ENCODE results near the gene ACP2. TPM values are rescaled to one million over a fixed set of nuclear protein-coding genes. Genes with fewer than 3 reads are reported as not detected.
"Not testable (repeated sequence)": the region's sequence is repeated elsewhere in the genome, so short reads cannot be mapped to it uniquely, and the experiment has no call there.

The ACP2 gene
- total RNA-seq, 5 donors from 2014 or later (not counting 1 experiment from before 2014, with no cell fraction given): 16.2 to 26.8 (median 21.9) TPM

DNA sequence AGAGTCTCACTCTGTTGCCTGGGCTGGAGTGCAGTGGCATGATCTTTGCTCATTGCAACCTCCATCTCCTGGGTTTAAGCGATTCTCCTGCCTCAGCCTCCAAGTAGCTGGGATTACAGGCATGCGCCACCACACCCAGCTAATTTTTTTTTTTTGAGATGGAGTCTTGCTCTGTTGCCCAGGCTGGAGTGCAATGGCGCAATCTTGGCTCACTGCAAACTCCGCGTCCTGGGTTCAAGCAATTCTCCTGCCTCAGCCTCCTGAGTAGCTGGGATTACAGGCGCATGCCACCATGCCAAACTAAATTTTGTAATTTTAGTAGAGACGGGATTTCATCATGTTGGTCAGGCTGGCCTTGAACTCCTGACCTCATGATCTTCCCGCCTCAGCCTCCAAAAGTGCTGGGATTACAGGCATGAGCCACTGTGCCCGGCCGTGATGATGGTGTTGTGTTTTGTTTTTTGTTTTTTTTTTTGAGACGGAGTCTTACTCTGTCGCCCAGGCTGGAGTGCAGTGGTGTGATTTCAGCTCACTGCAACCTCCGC lies 40.5 kb downstream of the ACP2 start:
- H3K4me1 ChIP-seq (ENCODE audit: control insufficient read depth in 1 of 2, extremely low read depth in 1 of 2, insufficient read depth in 2 of 2, low read length in 2 of 2); H3K36me3 Mint-ChIP-seq; H3K4me3 Mint-ChIP-seq; H3K9me3 Mint-ChIP-seq; H3K27ac ChIP-seq (ENCODE audit: low read length); H3K4me1 Mint-ChIP-seq; H3K27me3 ChIP-seq (replicated peaks in 1 of 2; ENCODE audit: control insufficient read depth in 2 of 2, extremely low read depth in 1 of 2, insufficient read depth in 2 of 2, low read length in 1 of 2); H3K27ac Mint-ChIP-seq; H3K27me3 Mint-ChIP-seq; DNase-seq; H3K4me3 ChIP-seq (ENCODE audit: control insufficient read depth in 1 of 2, extremely low read depth in 1 of 2, low read length in 1 of 2); H3K36me3 ChIP-seq (ENCODE audit: control insufficient read depth in 2 of 2, extremely low read depth in 1 of 2, insufficient read depth in 1 of 2, low read length in 1 of 2); ATAC-seq (replicated peaks in 1 of 4); H3K9me3 ChIP-seq: not testable (repeated sequence)
- 92% methylated on average over 5 of the region's 13 CpGs for WGBS (ENCODE audit: insufficient coverage)
- POLR2A ChIA-PET: interaction anchor here in 1 of 2 donors (0.6 kb wide), 1 partner anchor 501 kb away, joined by 3 read pairs; no protein-coding TSS in a partner anchor
- CTCF ChIA-PET: interaction anchor here in 1 of 2 donors (1.6 kb wide), 1 partner anchor 51 kb away, joined by 4 read pairs; no protein-coding TSS in a partner anchor

GRCh38 chr11:47207459-47207858 lies 41.2 kb downstream of the ACP2 start:
- Histone ChIP-seq H3K4me3 (ENCODE audit: control insufficient read depth in 1 of 2, extremely low read depth in 1 of 2, low read length in 1 of 2) (no peak overlapping the region), H3K36me3 (ENCODE audit: control insufficient read depth in 2 of 2, extremely low read depth in 1 of 2, insufficient read depth in 1 of 2, low read length in 1 of 2) (no peaks in the 10 kb centered on the region), H3K4me1 (ENCODE audit: control insufficient read depth in 1 of 2, extremely low read depth in 1 of 2, insufficient read depth in 2 of 2, low read length in 2 of 2) (no peaks in the 10 kb centered on the region), H3K9me3 (no peaks in the 10 kb centered on the region), H3K27me3 (replicated peaks in 1 of 2; ENCODE audit: control insufficient read depth in 2 of 2, extremely low read depth in 1 of 2, insufficient read depth in 2 of 2, low read length in 1 of 2) (peaks cover 0 to 3% of the 10 kb centered on the region in 2 experiments), H3K27ac (ENCODE audit: low read length) (no peak overlapping the region)
- CTCF ChIA-PET: interaction anchor here (0.6 to 1.6 kb wide), 3 partner anchors 26 to 286 kb away, joined by 3 to 4 read pairs (median 4); no protein-coding TSS in a partner anchor
- POLR2A ChIA-PET: interaction anchor here in 1 of 2 donors (0.6 kb wide), 1 partner anchor 501 kb away, joined by 3 read pairs; no protein-coding TSS in a partner anchor
- ATAC-seq (replicated peaks in 1 of 4): no peak
- Mint-ChIP-seq H3K4me3 (no peak overlapping the region), H3K27me3 (no peaks in the 10 kb centered on the region), H3K4me1 (no peaks in the 10 kb centered on the region), H3K27ac (no peak overlapping the region), H3K36me3 (no peaks in the 10 kb centered on the region), H3K9me3 (no peaks in the 10 kb centered on the region)
- no peak for DNase-seq
- 96% methylated on average over 4 of the region's 6 CpGs for WGBS (ENCODE audit: insufficient coverage)

DNA sequence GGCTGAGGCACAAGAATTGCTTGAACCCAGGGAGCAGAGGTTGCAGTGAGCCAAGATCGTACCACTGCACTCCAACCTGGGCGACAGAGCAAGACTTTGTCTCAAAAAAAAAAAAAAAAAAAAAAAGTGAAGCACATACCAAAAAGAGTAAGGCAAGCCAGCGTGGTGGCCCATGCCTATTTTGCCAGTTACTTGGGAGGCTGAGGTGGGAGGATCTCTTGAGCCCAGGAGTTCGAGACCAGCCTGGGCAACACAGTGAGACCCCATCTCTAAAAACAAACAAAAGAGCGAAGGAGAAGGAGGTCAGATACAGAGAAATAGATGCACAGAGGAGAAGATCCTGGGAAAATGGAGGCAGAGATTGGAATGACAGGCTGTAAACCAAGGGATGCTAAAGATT lies 42.0 kb downstream of the ACP2 start:
- not testable (repeated sequence) for H3K36me3 ChIP-seq (ENCODE audit: control insufficient read depth in 2 of 2, extremely low read depth in 1 of 2, insufficient read depth in 1 of 2, low read length in 1 of 2); H3K9me3 ChIP-seq; DNase-seq; H3K4me3 ChIP-seq (ENCODE audit: control insufficient read depth in 1 of 2, extremely low read depth in 1 of 2, low read length in 1 of 2); H3K27ac Mint-ChIP-seq; H3K4me3 Mint-ChIP-seq; H3K4me1 Mint-ChIP-seq; H3K9me3 Mint-ChIP-seq; H3K4me1 ChIP-seq (ENCODE audit: control insufficient read depth in 1 of 2, extremely low read depth in 1 of 2, insufficient read depth in 2 of 2, low read length in 2 of 2); H3K27me3 ChIP-seq (replicated peaks in 1 of 2; ENCODE audit: control insufficient read depth in 2 of 2, extremely low read depth in 1 of 2, insufficient read depth in 2 of 2, low read length in 1 of 2); H3K27me3 Mint-ChIP-seq; H3K27ac ChIP-seq (ENCODE audit: low read length); ATAC-seq (replicated peaks in 1 of 4); H3K36me3 Mint-ChIP-seq
- CTCF ChIA-PET: interaction anchor here in 1 of 2 donors (1.6 kb wide), 1 partner anchor 53 kb away, joined by 4 read pairs; no protein-coding TSS in a partner anchor
- no CpG with 5 or more reads among the region's 5 CpGs for WGBS (ENCODE audit: insufficient coverage)
- POLR2A ChIA-PET: interaction anchor here in 1 of 2 donors (0.7 kb wide), 1 partner anchor 225 kb away, joined by 4 read pairs; no protein-coding TSS in a partner anchor

GRCh38 chr11:47204637-47204989 lies 44.0 kb downstream of the ACP2 start:
- DNase-seq: no peak
- no peaks in the 10 kb centered on the region for H3K36me3 Mint-ChIP-seq
- H3K9me3 Mint-ChIP-seq: no peaks in the 10 kb centered on the region
- H3K4me1 Mint-ChIP-seq: no peaks in the 10 kb centered on the region
- H3K36me3 ChIP-seq (ENCODE audit: control insufficient read depth in 2 of 2, extremely low read depth in 1 of 2, insufficient read depth in 1 of 2, low read length in 1 of 2): no peaks in the 10 kb centered on the region
- POLR2A ChIA-PET: interaction anchor here in 1 of 2 donors (0.6 to 0.7 kb wide), 2 partner anchors 10 to 250 kb away, joined by 3 to 5 read pairs; partner anchors contain the start of gene DDB2
- no peaks in the 10 kb centered on the region for H3K27me3 Mint-ChIP-seq
- CTCF ChIA-PET: interaction anchor here in 1 of 2 donors (0.6 kb wide), 1 partner anchor 54 kb away, joined by 3 read pairs; no protein-coding TSS in a partner anchor
- H3K27ac Mint-ChIP-seq: no peak overlapping the region
- ATAC-seq (replicated peaks in 1 of 4): no peak
- H3K4me3 Mint-ChIP-seq: no peak overlapping the region
- no peaks in the 10 kb centered on the region for H3K9me3 ChIP-seq
- H3K4me1 ChIP-seq (ENCODE audit: control insufficient read depth in 1 of 2, extremely low read depth in 1 of 2, insufficient read depth in 2 of 2, low read length in 2 of 2): no peaks in the 10 kb centered on the region
- no CpG with 5 or more reads among the region's 2 CpGs for WGBS (ENCODE audit: insufficient coverage)
- no peak overlapping the region for H3K4me3 ChIP-seq (ENCODE audit: control insufficient read depth in 1 of 2, extremely low read depth in 1 of 2, low read length in 1 of 2)
- H3K27me3 ChIP-seq (replicated peaks in 1 of 2; ENCODE audit: control insufficient read depth in 2 of 2, extremely low read depth in 1 of 2, insufficient read depth in 2 of 2, low read length in 1 of 2): peaks cover 0 to 3% of the 10 kb centered on the region in 2 experiments
- no peak overlapping the region for H3K27ac ChIP-seq (ENCODE audit: low read length)

DNA sequence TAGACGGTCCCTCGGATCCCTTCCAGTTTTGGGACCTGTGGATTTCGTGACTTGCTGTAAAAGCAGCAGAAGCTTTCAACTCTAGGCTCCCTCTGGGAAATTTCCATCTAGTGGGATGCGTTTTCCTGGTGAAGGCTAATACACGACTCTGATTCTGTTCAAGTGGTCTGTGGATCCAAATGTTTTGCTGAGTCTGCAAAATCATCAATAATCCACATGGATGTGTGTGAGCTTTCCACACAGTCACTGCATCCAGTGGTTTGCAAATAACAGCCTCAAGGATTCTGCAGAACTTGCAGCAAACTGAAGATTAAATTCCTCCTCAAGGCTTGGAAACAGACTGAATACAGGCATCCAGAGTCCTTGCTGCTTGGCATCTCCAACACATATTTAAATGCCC lies 46.0 kb downstream of the ACP2 start:
- H3K27ac ChIP-seq (ENCODE audit: low read length): no peak overlapping the region
- Mint-ChIP-seq H3K36me3 (no peaks in the 10 kb centered on the region), H3K9me3 (no peaks in the 10 kb centered on the region), H3K4me1 (no peaks in the 10 kb centered on the region), H3K4me3 (no peak overlapping the region), H3K27ac (no peak overlapping the region), H3K27me3 (no peaks in the 10 kb centered on the region)
- ATAC-seq (replicated peaks in 1 of 4): no peak
- CTCF ChIA-PET: no interaction called here
- no peak for DNase-seq
- WGBS (ENCODE audit: insufficient coverage): 70% methylated on average over 2 of the region's 5 CpGs
- peaks cover 0 to 3% of the 10 kb centered on the region in 2 experiments for H3K27me3 ChIP-seq (replicated peaks in 1 of 2; ENCODE audit: control insufficient read depth in 2 of 2, extremely low read depth in 1 of 2, insufficient read depth in 2 of 2, low read length in 1 of 2)
- POLR2A ChIA-PET: no interaction called here
- H3K4me3 ChIP-seq (ENCODE audit: control insufficient read depth in 1 of 2, extremely low read depth in 1 of 2, low read length in 1 of 2): no peak overlapping the region
- H3K4me1 ChIP-seq (ENCODE audit: control insufficient read depth in 1 of 2, extremely low read depth in 1 of 2, insufficient read depth in 2 of 2, low read length in 2 of 2): no peaks in the 10 kb centered on the region
- no peaks in the 10 kb centered on the region for H3K9me3 ChIP-seq
- no peaks in the 10 kb centered on the region for H3K36me3 ChIP-seq (ENCODE audit: control insufficient read depth in 2 of 2, extremely low read depth in 1 of 2, insufficient read depth in 1 of 2, low read length in 1 of 2)

DNA sequence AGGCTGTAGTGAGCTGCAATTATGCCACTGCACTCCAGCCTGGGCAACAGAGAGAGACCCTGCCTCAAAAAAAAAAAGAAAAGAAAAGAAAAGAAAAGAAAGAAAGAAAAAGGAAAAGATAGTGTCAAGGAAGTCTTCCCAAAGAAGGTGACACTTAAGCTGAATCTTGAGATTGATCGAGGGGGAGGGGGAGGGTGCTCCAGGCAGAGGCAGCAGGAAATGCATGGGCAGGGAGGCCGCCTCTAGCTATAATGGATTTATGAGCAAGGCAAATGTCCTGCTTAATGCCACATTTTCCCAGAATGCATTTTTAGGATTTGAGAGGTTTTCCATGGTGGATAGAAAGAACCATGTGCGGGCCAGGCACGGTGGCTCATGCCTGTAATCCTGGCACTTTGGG lies 47.6 kb downstream of the ACP2 start:
- H3K36me3 ChIP-seq (ENCODE audit: control insufficient read depth in 2 of 2, extremely low read depth in 1 of 2, insufficient read depth in 1 of 2, low read length in 1 of 2): no peaks in the 10 kb centered on the region
- ChIA-PET CTCF (no interaction called here), POLR2A (interaction anchor here in 1 of 2 donors (0.7 kb wide), 1 partner anchor 14 kb away, joined by 4 read pairs; no protein-coding TSS in a partner anchor)
- DNase-seq (no peak), ATAC-seq (replicated peaks in 1 of 4) (no peak)
- no peaks in the 10 kb centered on the region for H3K4me1 ChIP-seq (ENCODE audit: control insufficient read depth in 1 of 2, extremely low read depth in 1 of 2, insufficient read depth in 2 of 2, low read length in 2 of 2)
- no peaks in the 10 kb centered on the region for H3K4me1 Mint-ChIP-seq
- 79% methylated on average over 2 of the region's 4 CpGs for WGBS (ENCODE audit: insufficient coverage)
- no peaks in the 10 kb centered on the region for H3K36me3 Mint-ChIP-seq
- no peak overlapping the region for H3K4me3 ChIP-seq (ENCODE audit: control insufficient read depth in 1 of 2, extremely low read depth in 1 of 2, low read length in 1 of 2)
- H3K9me3 ChIP-seq: no peaks in the 10 kb centered on the region
- H3K27me3 ChIP-seq (replicated peaks in 1 of 2; ENCODE audit: control insufficient read depth in 2 of 2, extremely low read depth in 1 of 2, insufficient read depth in 2 of 2, low read length in 1 of 2): peaks cover 0 to 3% of the 10 kb centered on the region in 2 experiments
- H3K4me3 Mint-ChIP-seq: no peak overlapping the region
- no peaks in the 10 kb centered on the region for H3K27me3 Mint-ChIP-seq
- H3K9me3 Mint-ChIP-seq: no peaks in the 10 kb centered on the region
- no peak overlapping the region for H3K27ac ChIP-seq (ENCODE audit: low read length)
- no peak overlapping the region for H3K27ac Mint-ChIP-seq

All from T-cell (primary cell).